Measurements from ENCODE around the gene STK10. TPM values are rescaled to one million over a fixed set of nuclear protein-coding genes. Genes with fewer than 3 reads are reported as not detected.

STK10 gene
- total and polyA plus RNA-seq, 9 of the 15 experiments (the other 6 are each of a cell fraction or from before 2014, with no cell fraction given), result 0.30 to 6.7 (median 2.4) TPM

DNA sequence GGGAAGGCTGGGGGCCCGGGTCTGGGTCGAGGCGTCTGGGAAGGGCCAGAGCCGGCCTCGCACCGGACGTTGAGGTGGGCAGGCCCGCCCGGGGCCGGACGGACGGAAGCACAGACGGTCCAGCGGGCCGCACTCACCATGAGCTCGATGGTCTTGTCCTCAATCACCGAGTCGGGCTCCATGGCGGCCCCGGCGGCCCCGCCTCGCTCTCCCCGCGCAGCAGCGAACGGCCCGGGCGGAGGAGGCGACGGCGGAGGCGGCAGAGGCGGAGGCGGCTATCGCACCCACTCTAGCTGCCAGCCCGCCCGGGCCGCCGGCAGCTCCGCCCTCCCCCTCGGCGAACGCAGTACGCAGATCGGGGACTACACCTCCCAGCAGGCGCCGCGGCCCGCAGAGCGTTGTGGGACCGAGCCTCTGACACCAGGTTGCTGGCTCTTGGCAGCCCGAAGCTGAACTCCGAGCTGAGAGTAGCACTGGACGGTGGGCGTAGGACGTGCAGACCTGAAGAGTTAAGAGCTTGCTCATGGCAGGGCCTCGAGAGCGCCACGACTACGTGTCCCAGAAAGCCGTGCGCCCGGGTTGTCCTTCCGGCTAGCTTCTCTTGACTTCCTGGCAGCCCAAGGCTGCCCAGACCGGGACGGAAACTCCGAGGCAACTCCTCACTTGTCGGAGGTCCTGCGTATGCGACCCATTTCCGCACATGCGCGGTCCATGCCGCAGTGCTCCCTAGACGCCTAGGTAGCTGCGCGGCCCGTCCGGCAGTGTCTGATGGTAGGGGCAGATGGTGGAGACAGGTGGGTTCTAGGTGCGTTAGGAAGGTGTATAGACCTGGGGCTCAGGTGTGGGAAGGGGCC lies 181.5 kb downstream of the STK10 start, which contains the start of gene FBXW11:
FBXW11 (minus strand) TSS at position 318 of the 854 bp plus-strand sequence; CDS start at position 182, 136 bp downstream.
- in situ Hi-C loops (cut with MboI) (no loop called here), intact Hi-C loops (cut with micrococcal nuclease) (loop anchor here (5.0 kb wide), 1 partner anchor 54 kb away; no protein-coding TSS in a partner anchor)
- FAIRE-seq (peak; percentile 97), DNase-seq (ENCODE audit: extremely low read depth in 1 of 4, low spot score in 3 of 4) (peak; percentile 86 to 97 (median 90)), ATAC-seq (peak; percentile 91)
- Histone ChIP-seq H3K27ac (ENCODE audit: extremely low read depth, low read depth, low read length) (peak within 1 kb of the TSS; percentile 100), H3K4me3 (peak within 1 kb of the TSS; percentile 93), H3K9ac (ENCODE audit: insufficient read depth in 1 of 2, low read depth in 2 of 2, low read length in 2 of 2) (peak within 1 kb of the TSS; percentile 98 to 100), H3K27me3 (ENCODE audit: control insufficient read depth in 2 of 2, insufficient read depth in 2 of 2, low read length in 2 of 2) (no peaks in the 10 kb centered on the region), H4K20me1 (replicated peaks; ENCODE audit: control insufficient read depth, insufficient read depth, low read length) (peaks cover 15% of the 10 kb centered on the region), H3K9me1 (ENCODE audit: control insufficient read depth, insufficient read depth, low read length) (no peaks in the 10 kb centered on the region), H2AFZ (ENCODE audit: low read depth, low read length) (peak within 1 kb of the TSS; percentile 100), H3K9me3 (replicated peaks; ENCODE audit: control insufficient read depth, insufficient read depth, low read depth, low read length) (no peaks in the 10 kb centered on the region), H3K79me2 (ENCODE audit: control insufficient read depth, insufficient read depth, low read length) (peaks cover 52% of the 10 kb centered on the region), H3K4me1 (replicated peaks in 1 of 2; ENCODE audit: control insufficient read depth in 2 of 2, insufficient read depth in 2 of 2, low read length in 2 of 2) (peaks cover 19 to 37% of the 10 kb centered on the region in 2 experiments), H3K36me3 (ENCODE audit: control insufficient read depth, insufficient read depth, low read length) (no peaks in the 10 kb centered on the region), H3K4me2 (ENCODE audit: insufficient read depth, low read length) (peak within 1 kb of the TSS; percentile 99)
- CTCF ChIA-PET (ENCODE audit: low intra/inter-chr PET ratio), result no interaction called here
- BruUV-seq (replicated peaks), result no TSS peak
- under 1% methylated on average over 73 of the region's 81 CpGs for WGBS (ENCODE audit: insufficient coverage, low coverage, missing lambda C conversion rate)
- POLR2A ChIA-PET, result interaction anchor here (0.6 to 2.8 kb wide), 11 partner anchors 9 to 719 kb away, joined by 3 to 20 read pairs (median 4); no protein-coding TSS in a partner anchor
- TF ChIP-seq, protein P1, sequence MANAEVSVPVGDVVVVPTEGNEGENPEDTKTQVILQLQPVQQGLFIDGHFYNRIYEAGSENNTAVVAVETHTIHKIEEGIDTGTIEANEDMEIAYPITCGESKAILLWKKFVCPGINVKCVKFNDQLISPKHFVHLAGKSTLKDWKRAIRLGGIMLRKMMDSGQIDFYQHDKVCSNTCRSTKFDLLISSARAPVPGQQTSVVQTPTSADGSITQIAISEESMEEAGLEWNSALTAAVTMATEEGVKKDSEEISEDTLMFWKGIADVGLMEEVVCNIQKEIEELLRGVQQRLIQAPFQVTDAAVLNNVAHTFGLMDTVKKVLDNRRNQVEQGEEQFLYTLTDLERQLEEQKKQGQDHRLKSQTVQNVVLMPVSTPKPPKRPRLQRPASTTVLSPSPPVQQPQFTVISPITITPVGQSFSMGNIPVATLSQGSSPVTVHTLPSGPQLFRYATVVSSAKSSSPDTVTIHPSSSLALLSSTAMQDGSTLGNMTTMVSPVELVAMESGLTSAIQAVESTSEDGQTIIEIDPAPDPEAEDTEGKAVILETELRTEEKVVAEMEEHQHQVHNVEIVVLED (CRISPR knock-in tag; IDR thresholded peaks at IDR 0.05), result peak; percentile 81
- TF ChIP-seq, protein P2, sequence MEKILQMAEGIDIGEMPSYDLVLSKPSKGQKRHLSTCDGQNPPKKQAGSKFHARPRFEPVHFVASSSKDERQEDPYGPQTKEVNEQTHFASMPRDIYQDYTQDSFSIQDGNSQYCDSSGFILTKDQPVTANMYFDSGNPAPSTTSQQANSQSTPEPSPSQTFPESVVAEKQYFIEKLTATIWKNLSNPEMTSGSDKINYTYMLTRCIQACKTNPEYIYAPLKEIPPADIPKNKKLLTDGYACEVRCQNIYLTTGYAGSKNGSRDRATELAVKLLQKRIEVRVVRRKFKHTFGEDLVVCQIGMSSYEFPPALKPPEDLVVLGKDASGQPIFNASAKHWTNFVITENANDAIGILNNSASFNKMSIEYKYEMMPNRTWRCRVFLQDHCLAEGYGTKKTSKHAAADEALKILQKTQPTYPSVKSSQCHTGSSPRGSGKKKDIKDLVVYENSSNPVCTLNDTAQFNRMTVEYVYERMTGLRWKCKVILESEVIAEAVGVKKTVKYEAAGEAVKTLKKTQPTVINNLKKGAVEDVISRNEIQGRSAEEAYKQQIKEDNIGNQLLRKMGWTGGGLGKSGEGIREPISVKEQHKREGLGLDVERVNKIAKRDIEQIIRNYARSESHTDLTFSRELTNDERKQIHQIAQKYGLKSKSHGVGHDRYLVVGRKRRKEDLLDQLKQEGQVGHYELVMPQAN (IDR thresholded peaks at IDR 0.05; ENCODE audit: borderline replicate concordance), result peak; percentile 61; the same call in 1 of the 2 replicates
- TF ChIP-seq, protein P3, sequence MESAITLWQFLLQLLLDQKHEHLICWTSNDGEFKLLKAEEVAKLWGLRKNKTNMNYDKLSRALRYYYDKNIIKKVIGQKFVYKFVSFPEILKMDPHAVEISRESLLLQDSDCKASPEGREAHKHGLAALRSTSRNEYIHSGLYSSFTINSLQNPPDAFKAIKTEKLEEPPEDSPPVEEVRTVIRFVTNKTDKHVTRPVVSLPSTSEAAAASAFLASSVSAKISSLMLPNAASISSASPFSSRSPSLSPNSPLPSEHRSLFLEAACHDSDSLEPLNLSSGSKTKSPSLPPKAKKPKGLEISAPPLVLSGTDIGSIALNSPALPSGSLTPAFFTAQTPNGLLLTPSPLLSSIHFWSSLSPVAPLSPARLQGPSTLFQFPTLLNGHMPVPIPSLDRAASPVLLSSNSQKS (CRISPR knock-in tag; IDR thresholded peaks at IDR 0.05), result no peak
- TF ChIP-seq ZNF12 (CRISPR knock-in tag; IDR thresholded peaks at IDR 0.05) (peak; percentile 50; the same call in 1 of the 2 replicates), STAT5A (IDR thresholded peaks at IDR 0.05; ENCODE audit: borderline replicate concordance, low read length) (no peak), PTBP1 (IDR thresholded peaks at IDR 0.05; ENCODE audit: low read depth, low read length) (no peak), PHF20 (IDR thresholded peaks at IDR 0.05; ENCODE audit: partially characterized antibody) (peak; percentile 85), SIRT6 (IDR thresholded peaks at IDR 0.05; ENCODE audit: low read depth, low read length) (no peak), TGIF2 (CRISPR knock-in tag; IDR thresholded peaks at IDR 0.05) (no peak), CCAR2 (IDR thresholded peaks at IDR 0.05; ENCODE audit: low read depth, low read length) (no peak), FOXJ2 (tag; IDR thresholded peaks at IDR 0.05) (no peak)
- TF ChIP-seq, protein P4, sequence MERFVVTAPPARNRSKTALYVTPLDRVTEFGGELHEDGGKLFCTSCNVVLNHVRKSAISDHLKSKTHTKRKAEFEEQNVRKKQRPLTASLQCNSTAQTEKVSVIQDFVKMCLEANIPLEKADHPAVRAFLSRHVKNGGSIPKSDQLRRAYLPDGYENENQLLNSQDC (CRISPR knock-in tag; IDR thresholded peaks at IDR 0.05), result no peak
- TF ChIP-seq, protein P5, sequence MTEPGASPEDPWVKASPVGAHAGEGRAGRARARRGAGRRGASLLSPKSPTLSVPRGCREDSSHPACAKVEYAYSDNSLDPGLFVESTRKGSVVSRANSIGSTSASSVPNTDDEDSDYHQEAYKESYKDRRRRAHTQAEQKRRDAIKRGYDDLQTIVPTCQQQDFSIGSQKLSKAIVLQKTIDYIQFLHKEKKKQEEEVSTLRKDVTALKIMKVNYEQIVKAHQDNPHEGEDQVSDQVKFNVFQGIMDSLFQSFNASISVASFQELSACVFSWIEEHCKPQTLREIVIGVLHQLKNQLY (CRISPR knock-in tag; conservative IDR thresholded peaks at IDR 0.05), result no peak
